HepG2 (cell line): ENCODE results near the gene TSTD1. TPM values are rescaled to one million over a fixed set of nuclear protein-coding genes. Genes with fewer than 3 reads are reported as not detected.
A peak's percentile ranks its signal among the peaks of the same experiment; 100 is the strongest.

Experiments
- AHDC1 ChIP-seq: sonication (generic); formaldehyde crosslinking; IDR thresholded peaks from 2 replicates; pipeline ENCODE4 v1.5.1; 2020; ENCODE audit warnings: mild to moderate bottlenecking, missing genetic modification reagents, borderline replicate concordance
- ARNT2 ChIP-seq: sonication (generic); formaldehyde crosslinking; IDR thresholded peaks from 2 replicates; pipeline ENCODE4 v1.8.0; 2022; ENCODE audit warnings: mild to moderate bottlenecking, low read depth, missing genetic modification reagents, moderate library complexity
- ETV5 ChIP-seq: IDR thresholded peaks from 2 replicates; pipeline ENCODE4 v1.6.1; 2018; ENCODE audit warnings: missing biosample characterization, missing genetic modification reagents, inconsistent platforms, borderline replicate concordance
- KDM5A ChIP-seq: fragments of 200-600 bp; sonication (generic); IDR thresholded peaks from 2 replicates; pipeline ENCODE4 v1.7.0; 2018; ENCODE audit warnings: antibody characterized with exemption, mild to moderate bottlenecking, low read length, borderline replicate concordance
- KLF12 ChIP-seq: sonication (generic); formaldehyde crosslinking; IDR thresholded peaks from 2 replicates; pipeline ENCODE4 v1.4.0; 2020; ENCODE audit warnings: missing genetic modification reagents, borderline replicate concordance
- MED13 ChIP-seq: sonication (generic); formaldehyde crosslinking; IDR thresholded peaks from 2 replicates; pipeline ENCODE4 v1.5.0; 2020; ENCODE audit warnings: missing genetic modification reagents
- MIER2 ChIP-seq: IDR thresholded peaks from 2 replicates; pipeline ENCODE4 v1.6.1; 2016; ENCODE audit warnings: missing biosample characterization, missing genetic modification reagents
- MIER3 ChIP-seq: IDR thresholded peaks from 2 replicates; pipeline ENCODE4 v1.6.1; 2016; ENCODE audit warnings: missing compliant biosample characterization, borderline replicate concordance
- NFYC ChIP-seq: IDR thresholded peaks from 2 replicates; pipeline ENCODE4 v1.6.1; 2016; ENCODE audit warnings: missing genetic modification reagents, missing compliant biosample characterization
- NKX3-1 ChIP-seq: sonication (generic); formaldehyde crosslinking; IDR thresholded peaks from 2 replicates; pipeline ENCODE4 v1.5.0; 2020; ENCODE audit warnings: missing genetic modification reagents
- SRF ChIP-seq: IDR thresholded peaks from 2 replicates; pipeline ENCODE4 v1.6.1; 2011; ENCODE audit warnings: mild to moderate bottlenecking, low read depth, low read length, moderate library complexity
- ZBTB49 ChIP-seq: sonication (generic); formaldehyde crosslinking; IDR thresholded peaks from 2 replicates; pipeline ENCODE4 v1.4.0; 2020; ENCODE audit warnings: missing genetic modification reagents, borderline replicate concordance
- ZNF121 ChIP-seq: sonication (generic); formaldehyde crosslinking; IDR thresholded peaks from 2 replicates; pipeline ENCODE4 v1.5.0; 2020; ENCODE audit warnings: mild to moderate bottlenecking, missing genetic modification reagents
- ZNF124 ChIP-seq: sonication (generic); formaldehyde crosslinking; IDR thresholded peaks from 2 replicates; pipeline ENCODE4 v1.4.0; 2020; ENCODE audit warnings: missing genetic modification reagents
- ZNF329 ChIP-seq: sonication (generic); formaldehyde crosslinking; IDR thresholded peaks from 2 replicates; pipeline ENCODE4 v1.9.0; 2021; ENCODE audit warnings: low read depth, mild to moderate bottlenecking, missing genetic modification reagents
- polyA plus RNA-seq, 8 experiments: library from polyadenylated mRNA; depleted of rRNA in 3 of 8; stranded (reverse) in 7 of 8; unstranded in 1 of 8; fragments of >200 nt; fragmentation: Illumina TruSeq in 4 of 8; extraction: Trizol in 4 of 8; gene quantifications; 2 replicates each; pipeline versions ENCODE4 v1.2.1 to v1.2.3, GENCODE V29; 2011 to 2016; ENCODE audit warnings: low read depth in 4 of 8, missing spikeins in 1 of 8, mixed read lengths in 1 of 8; ENCODE audit not compliant: insufficient read depth in 1 of 8
- total RNA-seq, 5 experiments: library from RNA; depleted of rRNA; stranded (reverse); fragments of >200 nt; fragmentation: Illumina TruSeq; extraction: Trizol; gene quantifications; 2 replicates each; pipeline ENCODE4 v1.2.3, GENCODE V29; 2016; ENCODE audit warnings: low read depth in 1 of 5
- TF ChIP-seq, protein P1 (sequence below): sonication (generic); formaldehyde crosslinking; IDR thresholded peaks from 2 replicates; pipeline ENCODE4 v1.5.1; 2020; ENCODE audit warnings: mild to moderate bottlenecking, missing genetic modification reagents, moderate library complexity

TSTD1 gene
- total and polyA plus RNA-seq, 2 of the 13 experiments (the other 11 are each of a cell fraction or from before 2014, with no cell fraction given) = 0.15 to 0.31 TPM

- TF ChIP-seq ZNF121 (CRISPR knock-in tag) (peak; percentile 19; the same call in 1 of the 2 replicates), ETV5 (CRISPR knock-in tag) (peak; percentile 51; the same call in 1 of the 2 replicates), NKX3-1 (CRISPR knock-in tag) (0 out of 2 replicates have a peak, but pooled peaks have one; percentile 20), KLF12 (CRISPR knock-in tag) (peak; percentile 58; the same call in 1 of the 2 replicates), NFYC (CRISPR knock-in tag) (0 out of 2 replicates have a peak, but pooled peaks have one; percentile 42), AHDC1 (no peak), MIER2 (CRISPR knock-in tag) (no peak), SRF (no peak), KDM5A (peak; percentile 71), ZNF329 (CRISPR knock-in tag) (no peak), MED13 (0 out of 2 replicates have a peak, but pooled peaks have one; percentile 34), MIER3 (CRISPR knock-in tag) (0 out of 2 replicates have a peak, but pooled peaks have one; percentile 9), ZBTB49 (CRISPR knock-in tag) (no peak), ARNT2 (CRISPR knock-in tag) (0 out of 2 replicates have a peak, but pooled peaks have one; percentile 10), ZNF124 (CRISPR knock-in tag) (0 out of 2 replicates have a peak, but pooled peaks have one; percentile 13)
- TF ChIP-seq, protein P1, sequence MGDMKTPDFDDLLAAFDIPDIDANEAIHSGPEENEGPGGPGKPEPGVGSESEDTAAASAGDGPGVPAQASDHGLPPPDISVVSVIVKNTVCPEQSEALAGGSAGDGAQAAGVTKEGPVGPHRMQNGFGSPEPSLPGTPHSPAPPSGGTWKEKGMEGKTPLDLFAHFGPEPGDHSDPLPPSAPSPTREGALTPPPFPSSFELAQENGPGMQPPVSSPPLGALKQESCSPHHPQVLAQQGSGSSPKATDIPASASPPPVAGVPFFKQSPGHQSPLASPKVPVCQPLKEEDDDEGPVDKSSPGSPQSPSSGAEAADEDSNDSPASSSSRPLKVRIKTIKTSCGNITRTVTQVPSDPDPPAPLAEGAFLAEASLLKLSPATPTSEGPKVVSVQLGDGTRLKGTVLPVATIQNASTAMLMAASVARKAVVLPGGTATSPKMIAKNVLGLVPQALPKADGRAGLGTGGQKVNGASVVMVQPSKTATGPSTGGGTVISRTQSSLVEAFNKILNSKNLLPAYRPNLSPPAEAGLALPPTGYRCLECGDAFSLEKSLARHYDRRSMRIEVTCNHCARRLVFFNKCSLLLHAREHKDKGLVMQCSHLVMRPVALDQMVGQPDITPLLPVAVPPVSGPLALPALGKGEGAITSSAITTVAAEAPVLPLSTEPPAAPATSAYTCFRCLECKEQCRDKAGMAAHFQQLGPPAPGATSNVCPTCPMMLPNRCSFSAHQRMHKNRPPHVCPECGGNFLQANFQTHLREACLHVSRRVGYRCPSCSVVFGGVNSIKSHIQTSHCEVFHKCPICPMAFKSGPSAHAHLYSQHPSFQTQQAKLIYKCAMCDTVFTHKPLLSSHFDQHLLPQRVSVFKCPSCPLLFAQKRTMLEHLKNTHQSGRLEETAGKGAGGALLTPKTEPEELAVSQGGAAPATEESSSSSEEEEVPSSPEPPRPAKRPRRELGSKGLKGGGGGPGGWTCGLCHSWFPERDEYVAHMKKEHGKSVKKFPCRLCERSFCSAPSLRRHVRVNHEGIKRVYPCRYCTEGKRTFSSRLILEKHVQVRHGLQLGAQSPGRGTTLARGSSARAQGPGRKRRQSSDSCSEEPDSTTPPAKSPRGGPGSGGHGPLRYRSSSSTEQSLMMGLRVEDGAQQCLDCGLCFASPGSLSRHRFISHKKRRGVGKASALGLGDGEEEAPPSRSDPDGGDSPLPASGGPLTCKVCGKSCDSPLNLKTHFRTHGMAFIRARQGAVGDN (CRISPR knock-in tag) = peak; percentile 82
Measured at GRCh38 chr1:161044908-161045735, 6.4 kb upstream of the TSTD1 start (continued).
